Natural killer cell (primary cell): ENCODE results near the gene C3. TPM values are rescaled to one million over a fixed set of nuclear protein-coding genes. Genes with fewer than 3 reads are reported as not detected.

Experiments used
- ATAC-seq, 3 donors: fragments of 150-1000 bp in 2 of 3; fragments of 200-7000 bp in 1 of 3; cut with Tn5 transposase; 1 replicate in 1 of 3; 2 replicates in 2 of 3; pipeline ENCODE4 v1.10.0; 2021; ENCODE audit warnings: mild to moderate bottlenecking in 2 of 3, moderate library complexity in 2 of 3
- DNase-seq, 2 donors: peaks; one replicate each; pipeline versions ENCODE4 v3.0.0 to v3.0.0-alpha.2; 2013 to 2021; ENCODE audit warnings: mixed read lengths in 1 of 2
- H3K27ac ChIP-seq: one replicate; pipeline ENCODE4 v1.5.1; 2013; ENCODE audit warnings: mild to moderate bottlenecking, low read length
- H3K27me3 ChIP-seq: one replicate; pipeline ENCODE4 v1.6.1; 2013; ENCODE audit warnings: low read length; ENCODE audit not compliant: control insufficient read depth, insufficient read depth
- H3K36me3 ChIP-seq: one replicate; pipeline ENCODE4 v1.6.1; 2013; ENCODE audit warnings: low read length; ENCODE audit not compliant: control insufficient read depth, insufficient read depth
- H3K4me1 ChIP-seq: one replicate; pipeline ENCODE4 v1.6.1; 2013; ENCODE audit warnings: low read length; ENCODE audit not compliant: control insufficient read depth, insufficient read depth
- H3K4me3 ChIP-seq: one replicate; pipeline ENCODE4 v1.5.1; 2013; ENCODE audit warnings: low read length
- H3K9me3 ChIP-seq: one replicate; pipeline ENCODE4 v1.6.1; 2013; ENCODE audit warnings: low read length; ENCODE audit not compliant: control insufficient read depth, insufficient read depth
- H3K27ac Mint-ChIP-seq, 2 donors: one replicate each; pipeline ENCODE4 v1.8.0; 2022; ENCODE audit warnings: mild to moderate bottlenecking in 2 of 2, mixed read lengths in 2 of 2, moderate library complexity in 1 of 2
- H3K27me3 Mint-ChIP-seq, 2 donors: one replicate each; pipeline ENCODE4 v1.8.0; 2022; ENCODE audit warnings: low read depth in 2 of 2, mixed read lengths in 2 of 2
- H3K36me3 Mint-ChIP-seq: one replicate; pipeline ENCODE4 v1.8.0; 2022; ENCODE audit warnings: mixed read lengths
- H3K4me1 Mint-ChIP-seq, 2 donors: one replicate each; pipeline ENCODE4 v1.8.0; 2022; ENCODE audit warnings: mixed read lengths in 2 of 2
- H3K4me3 Mint-ChIP-seq: one replicate; pipeline ENCODE4 v1.8.0; 2022; ENCODE audit warnings: mild to moderate bottlenecking, moderate library complexity, mixed read lengths
- H3K9me3 Mint-ChIP-seq, 2 donors: one replicate each; pipeline ENCODE4 v1.8.0; 2022; ENCODE audit warnings: mixed read lengths in 2 of 2
- CTCF ChIP-seq: fragments of 200-600 bp; IDR thresholded peaks from one replicate; pipeline ENCODE4 v1.8.0; 2022; ENCODE audit warnings: antibody characterized with exemption
- whole genome bisulfite sequencing: methylation state at CpG from one replicate; pipeline ENCODE4 v1.1.7; 2013; ENCODE audit warnings: missing lambda C conversion rate; ENCODE audit not compliant: insufficient coverage; 5-methylcytosine and 5-hydroxymethylcytosine counted together
- intact Hi-C: fragments of 100-400 bp; cut with micrococcal nuclease; formaldehyde crosslinking; loops from one replicate; pipeline ENCODE4 v1.14.2; 2022
- total RNA-seq, 4 donors: library from RNA; stranded (reverse); fragments of 120-200 nt in 1 of 4; gene quantifications; one replicate each; pipeline versions ENCODE4 v1.2.3 to v1.2.4, GENCODE V29; 2013 to 2022

Gene C3
- total RNA-seq, 3 donors from 2014 or later (not counting 1 experiment from before 2014, with no cell fraction given) = 0.38 to 5.5 TPM; not detected in 1

DNA sequence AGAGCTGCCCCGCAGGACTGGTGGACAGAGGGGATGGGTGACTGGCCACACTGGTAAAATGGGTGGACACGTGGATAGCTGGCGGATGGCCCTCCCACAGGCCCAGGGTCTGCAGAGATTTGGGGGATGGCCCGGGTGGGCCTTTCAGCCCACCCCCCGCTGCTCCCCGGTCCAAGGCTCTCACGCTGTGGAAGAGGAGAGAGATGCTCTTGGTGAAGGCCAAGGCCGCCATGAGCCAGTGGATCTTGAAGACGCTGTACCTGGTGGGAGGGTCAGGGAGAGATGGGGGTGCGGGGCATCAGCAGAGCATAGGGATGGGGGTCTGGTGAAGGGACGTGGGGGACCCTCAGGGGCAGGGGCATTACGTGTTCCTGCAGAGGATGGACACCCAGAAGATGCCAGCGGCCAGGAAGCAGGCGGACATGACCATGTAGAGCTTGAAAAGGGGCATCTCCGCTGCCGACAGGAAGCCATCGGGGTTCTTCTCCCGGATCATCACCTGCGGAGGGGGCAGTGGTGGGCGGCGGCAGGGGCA is 12.4 kb upstream of the C3 start:
- WGBS = 92% methylated on average over 21 of the region's 21 CpGs
- Histone ChIP-seq H3K4me1 (peaks cover 29% of the 10 kb centered on the region), H3K27me3 (no peaks in the 10 kb centered on the region), H3K27ac (no peak overlapping the region), H3K9me3 (no peaks in the 10 kb centered on the region), H3K36me3 (peaks cover 27% of the 10 kb centered on the region), H3K4me3 (no peak overlapping the region)
- peaks cover 15 to 24% of the 10 kb centered on the region in 2 donors for H3K4me1 Mint-ChIP-seq
- H3K9me3 Mint-ChIP-seq = no peaks in the 10 kb centered on the region
- no peak for TF ChIP-seq CTCF
- DNase-seq = no peak
- ATAC-seq = no peak
- H3K36me3 Mint-ChIP-seq = no peaks in the 10 kb centered on the region
- no peak overlapping the region for H3K4me3 Mint-ChIP-seq
- H3K27ac Mint-ChIP-seq = no peak overlapping the region
- intact Hi-C loops = no loop called here
- no peaks in the 10 kb centered on the region for H3K27me3 Mint-ChIP-seq

DNA sequence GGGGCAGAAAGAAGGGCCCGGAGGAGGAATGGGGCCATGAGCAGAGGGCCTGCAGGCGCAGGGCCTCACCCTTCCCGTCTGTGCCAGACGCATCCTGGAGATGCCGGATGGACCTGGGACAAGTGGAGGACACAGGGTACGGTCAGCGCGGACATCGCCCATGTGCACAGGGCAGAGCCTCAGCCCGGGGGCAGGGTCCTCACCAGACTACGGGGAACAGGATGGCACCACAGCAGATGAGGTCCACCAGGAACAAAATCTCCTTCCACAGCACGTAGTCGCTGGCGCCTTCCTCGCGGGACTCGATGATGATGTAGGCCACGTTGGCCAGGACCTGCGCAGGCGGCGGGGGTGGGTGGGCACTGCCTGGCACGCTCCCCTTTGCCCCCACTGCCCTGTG is 11.4 kb upstream of the C3 start:
- TF ChIP-seq CTCF = no peak
- H3K4me1 ChIP-seq = peaks cover 24% of the 10 kb centered on the region
- Mint-ChIP-seq H3K4me1 (peaks cover 10 to 17% of the 10 kb centered on the region in 2 donors), H3K27me3 (no peaks in the 10 kb centered on the region), H3K9me3 (no peaks in the 10 kb centered on the region), H3K4me3 (no peak overlapping the region), H3K27ac (no peak overlapping the region), H3K36me3 (no peaks in the 10 kb centered on the region)
- no peak overlapping the region for H3K4me3 ChIP-seq
- peaks cover 27% of the 10 kb centered on the region for H3K36me3 ChIP-seq
- no peak for DNase-seq
- ATAC-seq = no peak
- H3K9me3 ChIP-seq = no peaks in the 10 kb centered on the region
- WGBS = 91% methylated on average over 22 of the region's 22 CpGs
- H3K27ac ChIP-seq = no peak overlapping the region
- intact Hi-C loops = no loop called here
- no peaks in the 10 kb centered on the region for H3K27me3 ChIP-seq

DNA sequence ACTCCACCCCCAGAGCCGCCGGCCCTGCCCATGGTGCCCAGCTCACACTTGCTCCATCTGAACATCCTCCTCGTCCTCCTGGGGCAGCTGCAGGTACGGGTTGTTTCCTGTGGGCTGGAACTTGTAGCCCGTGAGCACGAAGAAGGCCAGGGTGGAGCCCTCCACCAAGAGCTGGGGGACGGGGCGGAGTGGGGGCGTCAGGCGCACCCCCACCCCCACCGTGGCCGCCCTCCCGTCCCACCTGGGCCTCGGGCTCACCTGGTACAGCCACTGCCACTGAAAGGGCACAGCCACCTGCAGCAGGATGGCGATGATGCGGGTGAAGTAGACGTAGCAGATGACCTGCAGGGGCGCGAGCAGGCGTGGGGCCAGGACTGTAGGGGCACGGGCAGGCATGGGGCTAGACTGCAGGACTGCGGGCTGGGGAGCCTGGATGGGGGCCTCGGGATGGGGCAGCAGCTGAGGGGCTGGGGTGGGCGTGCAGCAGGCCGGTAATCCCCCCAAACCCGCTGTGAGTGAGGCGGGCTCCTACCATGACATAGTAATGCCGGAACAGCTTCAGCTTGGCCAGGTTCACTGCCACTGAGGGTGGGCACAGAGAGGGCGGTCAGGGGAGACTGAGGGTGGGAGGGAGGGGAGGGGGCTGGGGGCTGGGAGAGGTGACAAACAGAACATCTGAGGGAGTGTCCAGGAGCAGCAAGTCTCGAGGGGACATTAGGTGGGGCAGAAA is 10.7 kb upstream of the C3 start:
- TF ChIP-seq CTCF = no peak
- Histone ChIP-seq H3K36me3 (peaks cover 27% of the 10 kb centered on the region), H3K27me3 (no peaks in the 10 kb centered on the region), H3K4me1 (peaks cover 17% of the 10 kb centered on the region), H3K4me3 (no peak overlapping the region), H3K9me3 (no peaks in the 10 kb centered on the region), H3K27ac (no peak overlapping the region)
- no peak overlapping the region for H3K27ac Mint-ChIP-seq
- intact Hi-C loops = no loop called here
- peaks cover 3 to 9% of the 10 kb centered on the region in 2 donors for H3K4me1 Mint-ChIP-seq
- H3K9me3 Mint-ChIP-seq = no peaks in the 10 kb centered on the region
- no peaks in the 10 kb centered on the region for H3K36me3 Mint-ChIP-seq
- WGBS = 94% methylated on average over 30 of the region's 30 CpGs
- no peak for ATAC-seq
- no peak overlapping the region for H3K4me3 Mint-ChIP-seq
- no peaks in the 10 kb centered on the region for H3K27me3 Mint-ChIP-seq
- no peak for DNase-seq
